VCaP (cell line): ENCODE results near the gene PIKFYVE.
"Not testable (repeated sequence)": the region's sequence is repeated elsewhere in the genome, so short reads cannot be mapped to it uniquely, and the experiment has no call there.

Experiments
- H3K27ac ChIP-seq: fragments of 450-650 bp; 2 replicates; pipeline ENCODE4 v1.5.1; 2017
- CTCF ChIP-seq: fragments of 450-650 bp; conservative IDR thresholded peaks from 2 replicates; pipeline ENCODE4 v1.5.1; 2017; ENCODE audit warnings: mild to moderate bottlenecking, moderate library complexity

PIKFYVE gene

DNA sequence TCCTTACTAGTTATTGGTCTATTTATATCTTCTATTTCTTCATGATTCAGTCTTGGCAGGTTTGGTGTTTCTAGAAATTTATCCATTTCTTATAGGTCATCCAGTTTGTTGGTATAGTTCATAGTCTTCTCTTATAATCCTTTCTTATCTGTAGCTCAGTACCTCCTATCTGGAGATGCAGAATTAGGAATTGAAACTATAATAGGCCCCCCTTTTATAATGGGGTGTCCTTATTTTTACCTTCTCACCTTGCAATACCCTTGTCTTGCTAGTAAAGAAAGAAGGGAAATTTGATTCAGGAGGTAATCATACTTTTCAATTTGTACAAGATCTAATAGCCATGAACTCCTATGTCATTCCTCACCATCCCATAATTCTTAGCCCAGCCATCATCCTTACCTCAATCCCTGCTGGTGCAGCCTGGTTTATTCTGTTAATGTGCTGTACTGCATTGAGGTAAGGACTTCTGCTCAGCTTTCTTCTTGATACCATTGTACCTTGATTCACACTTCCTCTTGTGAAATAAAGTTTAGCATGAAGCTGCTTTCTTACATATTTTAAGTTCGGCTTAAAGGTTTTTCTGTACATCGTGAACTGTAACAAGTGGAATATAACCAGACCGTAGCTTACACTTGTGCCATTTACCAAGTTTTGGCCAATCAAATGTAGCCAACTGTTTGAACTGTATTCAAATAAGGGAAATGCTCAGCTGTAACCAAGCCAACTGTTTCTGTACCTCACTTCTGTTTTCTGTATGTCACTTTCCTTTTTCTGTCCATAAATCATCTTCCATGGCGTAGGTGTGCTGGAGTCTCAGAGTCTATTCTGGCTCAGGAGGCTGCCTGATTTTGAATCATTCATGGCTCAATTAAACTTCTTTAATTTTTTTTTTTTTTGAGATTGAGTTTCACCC, 100.4 kb downstream of the PIKFYVE start:
- H3K27ac ChIP-seq = no peak overlapping the region
- no peak for TF ChIP-seq CTCF

DNA sequence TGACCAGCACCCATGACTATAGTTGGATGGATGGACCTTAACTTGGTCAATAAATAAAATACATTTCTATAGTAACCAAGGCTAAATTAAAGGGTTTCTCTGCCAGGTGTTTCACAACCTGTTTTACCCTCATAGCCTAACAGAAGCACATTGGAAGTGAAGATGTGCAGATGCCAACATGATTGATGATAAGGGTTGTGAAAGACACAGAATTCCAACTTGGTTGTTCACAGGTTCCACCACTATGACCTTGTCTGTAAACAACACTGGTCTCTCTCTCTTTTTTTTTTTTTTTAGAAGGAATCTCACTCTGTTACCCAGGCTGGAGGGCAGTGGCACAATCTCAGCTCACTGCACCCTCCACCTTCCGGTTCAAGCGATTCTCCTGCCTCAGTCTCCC, 103.0 kb downstream of the PIKFYVE start:
- no peak overlapping the region for H3K27ac ChIP-seq
- no peak for TF ChIP-seq CTCF

DNA sequence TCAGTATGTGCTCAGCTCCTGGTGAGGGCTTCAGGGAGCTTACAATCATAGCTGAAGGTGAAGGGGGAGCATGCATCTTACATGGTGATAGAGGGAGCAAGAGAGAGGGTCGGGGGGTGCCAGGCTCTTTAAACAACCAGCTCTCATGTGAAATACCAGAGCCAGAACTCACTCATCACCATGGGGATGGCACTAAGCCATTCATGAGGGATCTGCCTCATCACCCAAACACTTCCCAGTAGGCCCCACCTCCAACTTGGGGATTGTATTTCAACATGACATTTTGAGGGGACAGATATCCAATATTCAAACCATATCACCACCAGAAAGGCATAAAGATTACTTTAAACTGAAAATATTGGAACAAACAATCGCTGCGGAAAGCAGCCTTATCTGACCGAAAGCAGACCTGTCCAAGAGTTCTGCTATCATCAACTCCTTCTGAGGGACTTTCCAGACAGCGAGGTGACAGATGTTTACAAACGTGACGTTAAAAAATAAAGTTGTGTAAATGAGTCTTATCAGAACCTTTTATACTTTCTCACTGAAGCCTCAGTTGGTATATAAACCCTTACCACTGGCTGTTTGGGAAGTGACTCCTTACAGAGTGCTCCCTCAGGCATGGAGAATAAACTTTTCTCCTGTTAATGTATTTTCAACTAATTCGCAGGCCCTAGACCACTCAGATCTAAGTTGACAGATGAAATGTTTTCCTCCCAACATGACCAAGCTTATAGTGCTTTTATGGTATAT, 105.0 kb downstream of the PIKFYVE start:
- no peak overlapping the region for H3K27ac ChIP-seq
- no peak for TF ChIP-seq CTCF

GRCh38 chr2:208371634-208371935, 105.5 kb downstream of the PIKFYVE start:
- no peak for TF ChIP-seq CTCF
- H3K27ac ChIP-seq = no peak overlapping the region

GRCh38 chr2:208373460-208374089, 107.5 kb downstream of the PIKFYVE start:
- H3K27ac ChIP-seq = no peak overlapping the region
- TF ChIP-seq CTCF = peak; percentile 87

- no peak overlapping the region for H3K27ac ChIP-seq
- TF ChIP-seq CTCF = no peak
These were observed 109.5 kb downstream of the PIKFYVE start for GRCh38 chr2:208375491-208376068.

DNA sequence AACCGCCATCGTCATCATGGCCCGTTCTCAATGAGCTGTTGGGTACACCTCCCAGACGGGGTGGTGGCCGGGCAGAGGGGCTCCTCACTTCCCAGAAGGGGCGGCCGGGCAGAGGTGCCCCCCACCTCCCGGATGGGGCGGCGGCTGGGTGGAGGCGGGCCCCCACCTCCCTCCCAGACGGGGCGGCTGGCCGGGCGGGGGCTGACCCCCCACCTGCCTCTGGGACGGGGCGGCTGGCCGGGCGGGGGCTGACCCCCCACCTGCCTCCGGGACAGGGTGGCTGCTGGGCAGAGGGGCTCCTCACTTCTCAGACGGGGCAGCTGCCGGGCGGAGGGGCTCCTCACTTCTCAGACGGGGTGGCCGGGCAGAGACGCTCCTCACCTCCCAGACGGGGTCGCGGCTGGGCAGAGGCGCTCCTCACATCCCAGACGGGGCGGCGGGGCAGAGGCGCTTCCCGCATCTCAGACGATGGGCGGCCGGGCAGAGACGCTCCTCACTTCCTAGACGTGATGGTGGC, 111.3 kb downstream of the PIKFYVE start:
- not testable (repeated sequence) for H3K27ac ChIP-seq
